DMS153 treated with DMSO at 0.1 percent for 48 hours (cell line): ENCODE measurements around the gene TSC1.
"Not testable (repeated sequence)": the region's sequence is repeated elsewhere in the genome, so short reads cannot be mapped to it uniquely, and the experiment has no call there.

Source experiments
- DNase-seq: peaks from one replicate; lab custom pipeline; 2025; ENCODE audit not compliant: unreplicated experiment; lab: John Stamatoyannopoulos, UW

Gene TSC1

GRCh38 chr9:132978112-132978450 is 33.7 kb upstream of the TSC1 start:
- no peak for DNase-seq

- DNase-seq, result no peak
Measured at GRCh38 chr9:132976571-132976970, 32.2 kb upstream of the TSC1 start.

GRCh38 chr9:132975961-132976360 is 31.5 kb upstream of the TSC1 start:
- no peak for DNase-seq

GRCh38 chr9:132973713-132974112 is 29.3 kb upstream of the TSC1 start:
- DNase-seq, result no peak

- DNase-seq, result no peak
Measured at GRCh38 chr9:132973166-132973565, 28.8 kb upstream of the TSC1 start.

- DNase-seq, result no peak
Measured at GRCh38 chr9:132970324-132971062, 26.1 kb upstream of the TSC1 start.

GRCh38 chr9:132969783-132970182 is 25.4 kb upstream of the TSC1 start:
- DNase-seq, result no peak

GRCh38 chr9:132967908-132968307 is 23.5 kb upstream of the TSC1 start:
- not testable (repeated sequence) for DNase-seq

- DNase-seq, result no peak
Measured at GRCh38 chr9:132965478-132965877, 21.1 kb upstream of the TSC1 start.

GRCh38 chr9:132961002-132961401 is 16.6 kb upstream of the TSC1 start:
- DNase-seq, result no peak

- DNase-seq, result no peak
Measured at GRCh38 chr9:132957805-132958204, 13.4 kb upstream of the TSC1 start.

GRCh38 chr9:132955768-132956167 is 11.4 kb upstream of the TSC1 start:
- no peak for DNase-seq

- no peak for DNase-seq
Measured at GRCh38 chr9:132955123-132955522, 10.7 kb upstream of the TSC1 start.

- DNase-seq, result no peak
Measured at GRCh38 chr9:132949709-132950108, 5.3 kb upstream of the TSC1 start.

GRCh38 chr9:132948482-132949050 is 4.2 kb upstream of the TSC1 start:
- no peak for DNase-seq

GRCh38 chr9:132947756-132948155 is 3.3 kb upstream of the TSC1 start:
- DNase-seq, result no peak

- no peak for DNase-seq
Measured at GRCh38 chr9:132946631-132947295, 2.3 kb upstream of the TSC1 start.

GRCh38 chr9:132946211-132946610 is 1.8 kb upstream of the TSC1 start:
- no peak for DNase-seq

- no peak for DNase-seq
Measured at GRCh38 chr9:132945186-132946130, 1.0 kb upstream of the TSC1 start.

GRCh38 chr9:132943651-132944293 is 644 bp downstream of the TSC1 start:
- no peak for DNase-seq
